Tibial nerve (tissue), 3 donors: ENCODE measurements around the gene RNASE7.

Experiments
- POLR2A ChIP-seq, 2 donors: fragments of 450-650 bp; IDR thresholded peaks; one replicate each; pipeline ENCODE4 v1.6.1; 2017; ENCODE audit warnings: antibody characterized with exemption in 2 of 2, mild to moderate bottlenecking in 2 of 2, moderate library complexity in 2 of 2
- TF ChIP-seq, protein P1 (sequence below), 5 experiments: fragments of 200-600 bp in 3 of 5; fragments of 450-650 bp in 2 of 5; sonication (generic) in 3 of 5; IDR thresholded peaks; one replicate each; pipeline ENCODE4 v1.5.1; 2016 to 2019; ENCODE audit warnings: antibody characterized with exemption in 5 of 5, mild to moderate bottlenecking in 3 of 5, moderate library complexity in 2 of 5

DNA sequence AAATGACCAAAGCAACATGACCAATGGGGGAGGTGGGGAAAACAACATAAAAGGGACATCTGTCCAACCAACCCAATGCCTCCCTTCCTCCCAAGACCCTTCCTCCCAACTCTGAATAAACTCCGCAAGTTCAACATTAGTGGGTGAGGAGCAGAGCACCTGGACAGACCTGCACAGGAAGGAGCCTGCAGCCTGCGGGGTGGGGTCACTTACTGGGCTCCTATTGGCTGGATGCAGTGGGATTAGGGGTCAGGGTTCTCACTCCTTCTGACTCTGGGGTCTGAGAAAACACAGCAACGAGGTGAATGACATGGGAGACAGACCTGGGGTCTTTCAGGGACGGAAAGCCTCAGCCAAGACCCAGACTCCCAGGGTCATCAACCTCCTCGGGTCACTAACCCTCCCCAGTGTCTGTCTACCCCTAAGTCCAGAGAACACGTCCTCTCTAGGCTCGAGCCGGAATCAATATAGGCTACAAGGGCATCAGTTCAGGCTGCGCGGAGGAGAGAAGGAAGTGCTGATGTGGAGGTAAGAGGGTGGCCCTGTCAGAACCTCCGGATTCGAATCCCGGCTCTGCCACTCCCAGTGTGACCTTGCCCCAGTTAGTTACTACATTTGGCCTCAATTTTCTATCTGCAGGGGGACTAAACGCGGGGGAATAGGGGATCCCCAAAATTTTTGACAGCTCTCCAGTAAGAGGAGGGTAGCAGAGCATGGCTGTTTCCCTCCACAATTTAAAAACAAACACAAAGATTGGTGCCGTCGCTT lies 18.2 kb upstream of the RNASE7 start:
- TF ChIP-seq, protein P1, sequence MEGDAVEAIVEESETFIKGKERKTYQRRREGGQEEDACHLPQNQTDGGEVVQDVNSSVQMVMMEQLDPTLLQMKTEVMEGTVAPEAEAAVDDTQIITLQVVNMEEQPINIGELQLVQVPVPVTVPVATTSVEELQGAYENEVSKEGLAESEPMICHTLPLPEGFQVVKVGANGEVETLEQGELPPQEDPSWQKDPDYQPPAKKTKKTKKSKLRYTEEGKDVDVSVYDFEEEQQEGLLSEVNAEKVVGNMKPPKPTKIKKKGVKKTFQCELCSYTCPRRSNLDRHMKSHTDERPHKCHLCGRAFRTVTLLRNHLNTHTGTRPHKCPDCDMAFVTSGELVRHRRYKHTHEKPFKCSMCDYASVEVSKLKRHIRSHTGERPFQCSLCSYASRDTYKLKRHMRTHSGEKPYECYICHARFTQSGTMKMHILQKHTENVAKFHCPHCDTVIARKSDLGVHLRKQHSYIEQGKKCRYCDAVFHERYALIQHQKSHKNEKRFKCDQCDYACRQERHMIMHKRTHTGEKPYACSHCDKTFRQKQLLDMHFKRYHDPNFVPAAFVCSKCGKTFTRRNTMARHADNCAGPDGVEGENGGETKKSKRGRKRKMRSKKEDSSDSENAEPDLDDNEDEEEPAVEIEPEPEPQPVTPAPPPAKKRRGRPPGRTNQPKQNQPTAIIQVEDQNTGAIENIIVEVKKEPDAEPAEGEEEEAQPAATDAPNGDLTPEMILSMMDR (IDR thresholded peaks at IDR 0.05): no peak
- no peak for TF ChIP-seq POLR2A (IDR thresholded peaks at IDR 0.05)
